Spleen (tissue), 7 donors: Measurements from ENCODE around the gene USP5.

ENCODE experiments used
- CTCF ChIP-seq, 11 experiments: fragments of 200-600 bp in 7 of 11; fragments of 450-650 bp in 4 of 11; sonication (generic) in 4 of 11; IDR thresholded peaks in 8 of 11; conservative IDR thresholded peaks in 3 of 11; 1 replicate in 7 of 11; 2 replicates in 4 of 11; pipeline versions ENCODE4 v1.4.0 to v1.8.0; 2016 to 2021; ENCODE audit warnings: antibody characterized with exemption in 11 of 11, inconsistent platforms in 4 of 11, mild to moderate bottlenecking in 1 of 11
- POLR2A ChIP-seq, 3 donors: fragments of 450-650 bp; IDR thresholded peaks; one replicate each; pipeline ENCODE4 v1.5.1; 2017; ENCODE audit warnings: antibody characterized with exemption in 3 of 3, mild to moderate bottlenecking in 1 of 3
- donor health status: DM: no; HTN: no; CAD: no; lungs with moderate emphysema.
- donor health status: DM: no; HTN: no; CAD: no.
- donor health status: DM: no; HTN: no; CAD: no.

- no peak for TF ChIP-seq POLR2A (IDR thresholded peaks at IDR 0.05)
- TF ChIP-seq CTCF (IDR thresholded peaks at IDR 0.05 in 8 of 11, conservative IDR thresholded peaks at IDR 0.05 in 3 of 11): no peak
Measured at GRCh38 chr12:6840330-6840729, 11.6 kb upstream of the USP5 start.
